ENCODE data around the gene SORCS1. TPM values are rescaled to one million over a fixed set of nuclear protein-coding genes. Genes with fewer than 3 reads are reported as not detected.

The SORCS1 gene
- total RNA-seq, 4 donors from 2014 or later: 1.2 to 11.8 (median 6.2) TPM

GRCh38 chr10:107058331-107058730 lies 106.2 kb downstream of the SORCS1 start:
- H3K27me3 ChIP-seq: no peaks in the 10 kb centered on the region
- no peak for DNase-seq
- H3K4me1 ChIP-seq: no peaks in the 10 kb centered on the region
- H3K9me3 ChIP-seq: no peaks in the 10 kb centered on the region
- H3K36me3 ChIP-seq: no peaks in the 10 kb centered on the region
- WGBS, 2 donors: 92 to 95% methylated on average over 2 of the region's 2 CpGs
- intact Hi-C loops (cut with DNase I): no loop called here
- no peak overlapping the region for H3K27ac ChIP-seq
- no peak for TF ChIP-seq POLR2A (IDR thresholded peaks at IDR 0.05)
- no peak overlapping the region for H3K4me3 ChIP-seq (replicated peaks in 1 of 3)

GRCh38 chr10:107056182-107056581 lies 108.3 kb downstream of the SORCS1 start:
- WGBS, 2 donors: 83 to 98% methylated on average over 2 of the region's 2 CpGs
- no peaks in the 10 kb centered on the region for H3K4me1 ChIP-seq
- H3K27ac ChIP-seq: no peak overlapping the region
- no peak for DNase-seq
- H3K27me3 ChIP-seq: no peaks in the 10 kb centered on the region
- no peak overlapping the region for H3K4me3 ChIP-seq (replicated peaks in 1 of 3)
- TF ChIP-seq, protein P1, sequence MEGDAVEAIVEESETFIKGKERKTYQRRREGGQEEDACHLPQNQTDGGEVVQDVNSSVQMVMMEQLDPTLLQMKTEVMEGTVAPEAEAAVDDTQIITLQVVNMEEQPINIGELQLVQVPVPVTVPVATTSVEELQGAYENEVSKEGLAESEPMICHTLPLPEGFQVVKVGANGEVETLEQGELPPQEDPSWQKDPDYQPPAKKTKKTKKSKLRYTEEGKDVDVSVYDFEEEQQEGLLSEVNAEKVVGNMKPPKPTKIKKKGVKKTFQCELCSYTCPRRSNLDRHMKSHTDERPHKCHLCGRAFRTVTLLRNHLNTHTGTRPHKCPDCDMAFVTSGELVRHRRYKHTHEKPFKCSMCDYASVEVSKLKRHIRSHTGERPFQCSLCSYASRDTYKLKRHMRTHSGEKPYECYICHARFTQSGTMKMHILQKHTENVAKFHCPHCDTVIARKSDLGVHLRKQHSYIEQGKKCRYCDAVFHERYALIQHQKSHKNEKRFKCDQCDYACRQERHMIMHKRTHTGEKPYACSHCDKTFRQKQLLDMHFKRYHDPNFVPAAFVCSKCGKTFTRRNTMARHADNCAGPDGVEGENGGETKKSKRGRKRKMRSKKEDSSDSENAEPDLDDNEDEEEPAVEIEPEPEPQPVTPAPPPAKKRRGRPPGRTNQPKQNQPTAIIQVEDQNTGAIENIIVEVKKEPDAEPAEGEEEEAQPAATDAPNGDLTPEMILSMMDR (IDR thresholded peaks at IDR 0.05): no peak
- no peak for TF ChIP-seq POLR2A (IDR thresholded peaks at IDR 0.05)
- intact Hi-C loops (cut with DNase I): no loop called here
- H3K9me3 ChIP-seq: no peaks in the 10 kb centered on the region
- H3K36me3 ChIP-seq: no peaks in the 10 kb centered on the region

GRCh38 chr10:107054469-107055156 lies 109.9 kb downstream of the SORCS1 start:
- WGBS, 2 donors: 80 to 87% methylated on average over 3 of the region's 3 CpGs
- Histone ChIP-seq H3K9me3 (no peaks in the 10 kb centered on the region), H3K36me3 (no peaks in the 10 kb centered on the region), H3K27ac (no peak overlapping the region), H3K4me1 (no peaks in the 10 kb centered on the region), H3K4me3 (replicated peaks in 1 of 3) (no peak overlapping the region), H3K27me3 (no peaks in the 10 kb centered on the region)
- intact Hi-C loops (cut with DNase I): no loop called here
- no peak for TF ChIP-seq POLR2A (IDR thresholded peaks at IDR 0.05)
- TF ChIP-seq, protein P1 (IDR thresholded peaks at IDR 0.05): no peak
- DNase-seq: no peak

DNA sequence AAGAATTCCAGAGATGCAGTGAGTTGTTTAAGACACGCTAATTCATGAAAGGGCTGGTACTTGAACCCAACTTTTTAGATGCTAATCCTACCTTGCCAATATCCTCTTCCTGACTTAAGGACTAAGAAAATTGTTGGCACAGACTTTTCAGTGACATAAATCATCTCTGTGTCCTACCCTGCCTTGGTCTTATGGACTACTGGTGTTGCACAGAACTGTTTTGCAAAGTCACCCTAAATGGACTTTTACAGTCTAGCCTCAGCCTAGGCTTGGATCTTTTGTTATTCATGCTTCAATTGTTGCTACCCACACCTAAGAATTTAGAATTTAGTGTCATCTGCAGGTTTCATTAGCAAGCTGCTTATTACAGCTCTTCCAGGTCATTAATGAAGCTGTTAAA lies 112.7 kb downstream of the SORCS1 start:
- Histone ChIP-seq H3K27ac (no peak overlapping the region), H3K27me3 (no peaks in the 10 kb centered on the region), H3K4me3 (replicated peaks in 1 of 3) (no peak overlapping the region), H3K9me3 (no peaks in the 10 kb centered on the region), H3K4me1 (no peaks in the 10 kb centered on the region), H3K36me3 (no peaks in the 10 kb centered on the region)
- no peak for DNase-seq
- TF ChIP-seq POLR2A (IDR thresholded peaks at IDR 0.05): no peak
- TF ChIP-seq, protein P1 (IDR thresholded peaks at IDR 0.05): no peak
- WGBS, 2 donors: 86 to 93% methylated on average over 1 of the region's 1 CpG
- intact Hi-C loops (cut with DNase I): no loop called here

DNA sequence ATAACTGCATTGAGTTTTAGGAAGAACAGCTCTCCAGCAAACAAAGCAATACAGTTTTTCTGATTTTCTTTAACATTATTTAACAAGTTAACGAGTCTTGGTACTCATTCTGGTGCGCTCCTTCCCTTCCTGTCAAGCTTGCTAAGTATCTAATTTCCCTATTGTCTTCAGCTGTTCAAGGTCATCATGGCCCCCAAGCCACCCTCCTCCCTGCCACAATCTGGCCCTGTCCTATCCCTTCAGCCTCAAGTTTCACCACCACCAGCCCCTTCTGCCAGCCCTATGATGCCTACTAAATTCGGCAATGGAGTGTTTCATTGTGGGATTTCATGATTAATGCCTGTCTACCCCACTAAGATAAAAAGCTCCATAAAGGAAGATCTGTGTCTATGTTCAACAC lies 121.0 kb downstream of the SORCS1 start:
- no peaks in the 10 kb centered on the region for H3K27me3 ChIP-seq
- intact Hi-C loops (cut with DNase I): no loop called here
- no peak overlapping the region for H3K4me3 ChIP-seq (replicated peaks in 1 of 3)
- WGBS, 2 donors: 73 to 86% methylated on average over 3 of the region's 3 CpGs
- no peak for DNase-seq
- H3K27ac ChIP-seq: no peak overlapping the region
- H3K4me1 ChIP-seq: no peaks in the 10 kb centered on the region
- H3K9me3 ChIP-seq: no peaks in the 10 kb centered on the region
- no peaks in the 10 kb centered on the region for H3K36me3 ChIP-seq
- no peak for TF ChIP-seq POLR2A (IDR thresholded peaks at IDR 0.05)
- TF ChIP-seq, protein P1 (IDR thresholded peaks at IDR 0.05): no peak

All from thyroid gland (tissue), 4 donors.